HG02588 (cell line): ENCODE data around the gene AFG1L.
"Not testable (repeated sequence)": the region's sequence is repeated elsewhere in the genome, so short reads cannot be mapped to it uniquely, and the experiment has no call there.

Source experiments
- ATAC-seq: cut with Tn5 transposase; IDR thresholded peaks from one replicate; pipeline ENCODE4 v1.9.1; 2021; ENCODE audit warnings: mild to moderate bottlenecking, moderate library complexity; ENCODE audit not compliant: unreplicated experiment

The AFG1L gene

DNA sequence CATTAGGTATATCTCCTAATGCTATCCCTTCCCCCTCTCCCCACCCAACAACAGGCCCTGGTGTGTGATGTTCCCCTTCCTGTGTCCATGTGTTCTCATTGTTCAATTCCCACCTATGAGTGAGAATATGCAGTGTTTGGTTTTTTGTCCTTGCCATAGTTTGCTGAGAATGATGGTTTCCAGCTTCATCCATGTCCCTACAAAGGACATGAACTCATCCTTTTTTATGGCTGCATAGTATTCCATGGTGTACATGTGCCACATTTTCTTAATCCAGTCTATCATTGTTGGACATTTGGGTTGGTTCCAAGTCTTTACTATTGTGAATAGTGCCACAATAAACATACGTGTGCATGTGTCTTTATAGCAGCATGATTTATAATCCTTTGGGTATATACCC is 154.9 kb downstream of the AFG1L start:
- ATAC-seq = not testable (repeated sequence)

DNA sequence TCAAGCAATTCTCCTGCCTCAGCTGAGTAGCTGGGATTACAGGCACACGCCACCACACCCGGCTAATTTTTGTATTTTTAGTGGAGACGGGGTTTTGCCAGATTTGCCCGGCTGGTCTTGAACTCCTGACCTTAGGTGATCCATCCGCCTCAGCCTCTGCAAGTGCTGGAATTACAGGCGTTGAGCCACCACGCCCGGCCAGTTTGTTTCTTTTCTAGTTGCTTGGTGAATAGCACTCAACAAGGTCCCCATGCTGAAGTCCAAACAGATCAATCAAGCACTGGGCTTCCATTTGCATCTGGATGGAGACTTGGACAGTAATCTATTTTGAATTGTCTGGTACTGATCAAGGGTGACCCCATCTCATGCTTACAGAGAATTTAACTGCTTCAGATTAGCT is 157.0 kb downstream of the AFG1L start:
- no peak for ATAC-seq

DNA sequence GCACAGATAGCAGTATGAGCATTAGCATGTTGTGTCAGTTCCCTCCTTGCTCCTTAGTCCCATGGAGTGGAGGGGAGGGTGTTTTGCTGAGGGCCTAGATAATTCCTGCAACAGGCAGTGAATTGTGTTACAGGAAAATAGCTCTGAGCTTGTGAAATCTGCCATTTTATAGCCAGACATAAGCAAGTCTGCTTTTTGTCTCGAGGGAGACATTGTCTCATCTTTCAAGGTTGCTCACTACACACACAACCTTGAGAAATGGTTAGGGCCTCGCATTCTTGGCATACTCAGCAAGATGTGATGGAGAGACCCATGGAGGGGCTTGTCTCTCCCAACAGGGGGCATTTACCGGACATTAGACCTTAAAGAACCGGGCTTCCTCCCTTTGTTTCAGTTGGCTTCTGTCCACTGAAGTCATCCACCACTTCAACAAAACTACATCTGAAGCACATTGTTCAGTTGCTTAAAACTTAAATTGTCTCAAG is 157.9 kb downstream of the AFG1L start:
- ATAC-seq = no peak

DNA sequence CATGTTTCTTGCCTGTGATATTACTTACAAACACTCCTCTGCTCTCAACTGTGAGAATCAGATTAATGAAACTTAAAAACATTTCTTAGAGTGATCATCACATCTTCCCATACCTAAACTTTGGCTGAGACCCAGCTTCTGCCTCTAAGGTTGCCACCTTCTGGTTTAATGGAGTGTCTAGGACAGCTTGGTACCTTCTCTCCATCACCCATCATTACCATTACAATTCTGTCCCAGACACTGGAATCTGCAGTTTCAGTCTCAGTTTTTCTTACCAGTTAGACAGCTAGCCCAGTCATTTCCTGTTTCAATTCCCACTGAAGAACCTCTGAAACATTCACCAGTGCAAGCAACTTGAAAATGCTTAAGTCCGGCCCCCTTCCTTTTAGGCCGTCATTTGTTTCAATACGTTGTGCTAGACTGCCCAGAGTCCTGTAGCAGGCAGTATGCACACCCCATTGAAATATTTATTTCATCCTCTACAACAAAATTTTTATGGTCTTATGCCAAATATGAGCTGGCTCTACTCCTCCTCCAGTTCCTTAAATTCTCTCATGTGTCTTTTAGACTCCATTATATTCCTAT is 158.8 kb downstream of the AFG1L start:
- ATAC-seq = no peak

DNA sequence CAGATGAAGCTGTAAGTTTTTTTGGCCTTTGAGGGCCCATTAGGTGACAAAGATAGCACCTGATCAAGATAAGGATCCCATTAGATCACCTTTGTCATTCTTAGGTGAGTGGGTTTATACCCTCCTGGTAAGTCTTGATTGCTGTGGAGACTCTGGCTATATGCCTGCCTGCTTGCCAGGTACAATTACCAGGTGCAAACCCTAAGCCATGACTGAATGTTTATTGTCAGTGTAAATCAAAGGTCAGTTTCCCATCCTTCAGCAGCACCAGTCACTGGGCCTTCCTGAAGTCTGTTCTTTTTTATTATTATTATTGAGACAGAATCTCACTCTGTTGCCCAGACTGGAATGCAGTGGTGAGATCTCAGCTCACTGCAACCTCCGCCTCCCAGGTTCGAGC is 159.5 kb downstream of the AFG1L start:
- no peak for ATAC-seq

DNA sequence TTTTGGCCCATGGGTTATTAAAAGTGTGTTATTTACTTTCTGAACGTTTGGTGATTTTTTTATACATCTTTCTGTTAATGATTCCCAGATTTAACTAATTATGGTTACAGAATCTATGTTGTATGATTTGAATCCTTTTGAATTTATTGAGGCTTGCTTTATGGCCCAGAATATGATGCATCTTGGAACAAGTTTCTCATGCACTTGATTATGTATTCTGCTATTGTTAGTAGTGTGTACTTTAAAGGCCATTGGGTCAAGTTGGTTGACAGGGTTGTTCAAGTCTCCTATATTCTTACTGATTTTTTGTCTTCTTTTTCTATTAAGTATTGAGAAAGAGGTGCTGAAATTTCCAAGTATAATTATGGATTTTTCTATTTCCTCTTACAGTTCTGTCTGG is 160.8 kb downstream of the AFG1L start:
- ATAC-seq = no peak

DNA sequence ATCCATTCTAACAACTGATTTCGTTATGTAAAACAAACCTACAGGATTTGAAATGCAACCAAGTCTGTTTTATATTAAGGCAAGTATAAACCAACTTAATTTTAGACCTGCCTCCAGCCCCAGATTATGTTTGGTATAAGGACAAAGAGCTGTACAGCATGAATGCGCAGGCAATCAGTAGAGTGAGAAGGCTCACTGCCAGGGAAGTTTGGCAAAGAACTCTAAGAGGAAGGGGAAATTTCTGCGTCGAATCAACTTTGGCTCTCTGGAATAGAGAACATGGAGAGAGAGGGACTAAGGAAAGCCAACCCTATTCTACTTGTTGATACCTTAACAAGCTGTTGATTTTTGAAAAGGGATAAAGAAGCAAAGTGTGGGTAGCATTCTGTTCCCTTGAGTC is 168.9 kb downstream of the AFG1L start:
- ATAC-seq = no peak

DNA sequence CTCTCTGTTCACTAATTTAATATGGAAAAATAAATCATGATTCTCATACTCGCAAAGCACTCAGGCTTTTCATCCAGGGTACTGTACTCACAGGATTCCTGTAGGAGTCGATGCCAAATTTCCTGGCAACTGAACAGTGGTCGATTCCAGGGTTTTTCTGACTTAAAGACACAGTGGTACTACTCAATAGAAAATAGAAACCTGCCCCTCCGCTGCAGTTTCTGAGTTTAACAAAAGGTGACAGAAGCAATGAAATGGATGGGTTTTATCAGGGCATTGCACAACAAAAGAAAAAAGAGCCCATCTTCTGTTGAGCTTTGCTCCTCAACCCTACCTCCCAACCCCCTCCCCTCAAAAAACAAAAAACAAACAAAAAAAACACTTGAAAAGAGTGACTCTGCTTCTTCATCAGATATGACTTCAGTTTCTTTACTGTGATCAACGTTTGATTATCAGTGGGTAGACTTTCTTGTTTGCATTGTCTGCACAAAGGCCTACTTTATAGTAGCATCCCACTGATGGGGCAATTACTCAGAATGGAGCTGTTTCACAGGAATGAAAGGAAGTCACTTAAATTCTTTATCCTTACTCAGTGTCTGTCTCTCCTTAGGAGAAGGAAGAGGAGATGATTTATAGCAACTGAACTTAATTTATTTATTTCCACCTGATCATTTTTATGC is 169.7 kb downstream of the AFG1L start:
- ATAC-seq = no peak

DNA sequence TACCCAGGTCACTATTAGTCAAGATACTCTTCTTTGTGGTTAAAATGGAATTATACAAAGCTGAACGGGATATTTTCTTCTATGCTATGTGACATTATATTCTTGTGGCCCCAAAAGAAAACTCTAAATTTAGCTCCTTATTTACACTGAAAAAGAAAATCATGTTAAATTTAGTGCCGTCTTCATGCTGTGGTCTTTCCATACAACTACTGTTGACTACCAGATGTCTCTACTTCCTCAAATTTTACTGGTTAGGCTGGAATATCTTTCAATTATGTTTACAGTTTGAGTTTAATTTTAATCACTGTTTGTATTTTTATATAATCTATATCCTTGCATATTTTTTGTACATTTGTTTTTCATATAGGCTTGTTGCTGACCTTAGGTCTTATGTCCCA is 170.2 kb downstream of the AFG1L start:
- no peak for ATAC-seq

DNA sequence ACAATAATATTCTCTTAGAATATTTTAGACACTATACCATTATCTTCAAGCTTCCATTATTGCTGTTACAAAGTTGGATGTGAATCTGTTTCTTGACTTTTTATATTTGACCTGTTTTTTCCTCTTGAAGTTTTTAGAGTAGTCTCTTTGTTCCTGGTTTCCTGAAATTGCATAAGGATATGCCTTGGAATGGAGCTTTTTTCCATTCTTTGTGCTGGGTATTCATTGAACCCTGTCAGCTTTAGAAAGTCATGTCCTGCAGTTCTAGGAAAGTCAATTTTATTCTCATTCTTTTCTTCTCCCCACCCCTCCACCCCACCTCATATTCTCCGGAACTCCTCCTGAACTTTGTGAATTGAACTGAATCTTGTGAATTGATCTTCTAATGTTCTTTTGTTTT is 173.5 kb downstream of the AFG1L start:
- ATAC-seq = no peak

DNA sequence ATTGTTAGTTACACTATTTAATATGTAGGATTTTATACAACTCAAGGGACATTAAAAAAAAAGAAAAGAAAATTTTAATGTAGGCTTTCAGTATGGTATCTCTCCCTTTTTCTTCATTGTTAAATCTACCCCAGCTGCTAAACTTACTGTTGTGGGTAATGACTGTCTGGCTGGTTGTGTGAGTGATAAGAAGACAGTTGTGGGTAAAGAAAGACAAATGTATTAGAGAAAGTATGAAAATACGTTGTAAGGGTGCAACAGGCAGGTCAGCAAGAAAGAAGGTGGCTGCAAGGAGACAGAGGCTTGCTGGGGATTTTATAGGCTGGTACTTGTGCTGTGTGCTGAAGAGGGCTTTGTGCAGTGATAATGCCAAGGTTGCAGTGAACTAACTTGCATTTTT is 174.5 kb downstream of the AFG1L start:
- ATAC-seq = no peak

DNA sequence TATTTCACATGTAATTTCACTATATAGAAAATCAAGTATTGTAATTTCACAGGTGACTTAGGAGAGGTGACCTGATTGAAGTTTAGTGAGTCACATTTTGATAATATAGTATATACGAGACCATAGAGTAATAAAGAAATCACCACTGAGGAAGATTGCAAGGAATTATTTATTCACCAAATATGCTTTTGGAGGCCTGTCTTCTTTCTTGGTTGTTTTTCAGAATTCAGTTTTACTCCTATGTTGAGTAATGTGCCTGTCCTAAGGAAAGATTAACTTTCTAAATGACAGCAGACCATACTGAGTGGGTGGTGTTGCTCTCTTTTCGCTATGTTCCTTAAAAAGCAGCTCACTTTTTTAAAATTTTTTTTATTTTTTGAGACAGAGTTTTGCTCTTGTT is 178.3 kb downstream of the AFG1L start:
- no peak for ATAC-seq

DNA sequence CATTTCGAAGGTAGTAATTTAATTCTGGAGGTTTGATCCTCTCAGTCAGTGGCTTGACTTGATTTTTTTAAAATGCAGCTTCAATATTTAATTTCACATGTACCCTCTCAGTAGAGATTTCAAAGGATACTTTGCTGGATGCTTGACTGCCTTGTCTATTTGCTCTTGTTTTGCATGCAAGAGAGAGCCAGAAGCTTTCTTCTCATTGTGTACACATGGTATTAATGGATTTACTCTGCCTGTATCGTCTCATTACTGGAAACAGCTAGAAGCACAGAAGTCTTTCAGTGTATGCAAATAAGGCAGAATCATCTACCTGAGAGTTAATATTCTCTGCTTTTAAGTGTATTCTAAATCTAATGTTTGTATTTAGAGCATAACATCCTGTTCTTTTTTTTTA is 181.5 kb downstream of the AFG1L start:
- no peak for ATAC-seq

DNA sequence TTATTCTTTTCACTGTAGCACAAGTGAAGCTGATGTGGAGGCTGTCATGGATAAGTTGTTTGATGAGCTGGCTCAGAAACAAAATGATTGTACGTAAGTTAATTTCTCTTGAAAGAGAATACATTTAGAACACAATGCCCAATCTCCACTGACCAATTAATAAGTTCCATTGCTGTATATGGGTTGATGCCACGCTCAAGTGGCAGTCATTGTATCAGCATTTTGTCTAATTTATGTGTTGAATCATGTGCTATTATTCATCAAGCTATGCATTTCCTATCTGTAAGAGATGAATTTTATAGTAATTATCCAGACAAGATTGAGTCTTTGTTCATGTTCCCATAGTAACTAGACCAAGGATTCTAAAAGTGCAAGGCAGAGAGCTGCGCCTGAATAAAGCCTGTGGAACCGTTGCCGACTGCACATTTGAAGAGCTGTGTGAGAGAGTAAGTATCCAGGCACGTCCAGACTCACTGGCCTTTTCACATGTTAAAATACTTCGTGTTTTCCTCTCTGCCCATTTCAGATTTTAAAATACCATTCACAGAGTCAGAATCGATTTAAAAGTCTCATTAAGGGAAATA is 182.1 kb downstream of the AFG1L start:
- no peak for ATAC-seq

DNA sequence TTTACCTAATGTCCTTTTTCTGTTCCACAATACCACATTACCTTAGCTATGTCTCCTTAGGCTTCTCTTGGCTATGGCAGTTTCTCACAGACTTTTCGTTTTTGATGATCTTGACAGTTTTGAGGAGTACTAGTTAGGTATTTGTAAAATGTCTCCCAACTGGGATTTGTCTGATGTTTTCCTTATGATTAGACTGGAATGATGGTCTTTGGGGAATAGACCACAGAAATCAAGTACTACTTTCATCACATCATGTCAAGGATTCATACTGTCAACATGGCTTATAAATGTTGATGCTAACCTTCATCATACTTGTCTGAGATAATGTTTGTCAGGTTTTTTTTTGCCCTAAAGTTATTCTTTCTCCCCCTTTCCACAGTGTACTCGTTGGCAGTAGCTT is 187.7 kb downstream of the AFG1L start:
- no peak for ATAC-seq

DNA sequence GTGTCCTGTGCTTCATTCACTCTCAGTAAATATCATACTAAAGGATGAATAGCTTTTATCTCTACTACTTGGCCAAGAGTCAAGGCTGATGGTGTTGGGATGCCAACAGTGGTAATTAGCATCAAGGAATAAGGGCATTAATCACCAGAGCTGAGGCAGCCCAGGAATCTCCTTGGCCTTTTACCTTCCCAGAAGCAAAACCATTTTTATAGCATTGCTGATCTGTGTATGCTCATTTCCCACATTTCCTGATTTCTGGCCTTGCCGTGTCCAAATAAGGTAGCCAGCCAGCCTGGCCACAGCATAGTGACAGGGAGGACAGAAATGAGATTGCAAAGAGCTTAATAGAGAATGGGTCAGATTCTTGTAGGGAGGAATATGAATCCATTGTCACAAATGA is 189.2 kb downstream of the AFG1L start:
- no peak for ATAC-seq

DNA sequence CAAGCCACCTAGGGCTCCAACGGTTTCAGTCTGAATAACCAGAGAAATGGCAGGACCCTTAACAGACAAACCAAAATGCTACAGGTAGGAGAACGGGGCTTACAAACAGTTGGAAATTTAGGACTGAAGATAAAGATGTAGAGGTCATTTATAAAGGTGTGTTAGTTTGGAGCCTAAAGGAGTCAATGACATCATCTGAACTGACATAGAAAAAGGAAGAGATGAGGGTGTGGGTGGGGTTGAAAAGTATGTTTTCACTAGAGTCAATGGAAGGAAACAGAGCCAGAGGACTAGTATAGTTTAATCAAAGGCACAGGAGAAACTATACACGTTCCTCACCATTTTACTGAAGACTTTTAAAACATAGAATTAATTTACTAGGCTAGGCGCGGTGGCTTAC is 194.8 kb downstream of the AFG1L start:
- no peak for ATAC-seq

DNA sequence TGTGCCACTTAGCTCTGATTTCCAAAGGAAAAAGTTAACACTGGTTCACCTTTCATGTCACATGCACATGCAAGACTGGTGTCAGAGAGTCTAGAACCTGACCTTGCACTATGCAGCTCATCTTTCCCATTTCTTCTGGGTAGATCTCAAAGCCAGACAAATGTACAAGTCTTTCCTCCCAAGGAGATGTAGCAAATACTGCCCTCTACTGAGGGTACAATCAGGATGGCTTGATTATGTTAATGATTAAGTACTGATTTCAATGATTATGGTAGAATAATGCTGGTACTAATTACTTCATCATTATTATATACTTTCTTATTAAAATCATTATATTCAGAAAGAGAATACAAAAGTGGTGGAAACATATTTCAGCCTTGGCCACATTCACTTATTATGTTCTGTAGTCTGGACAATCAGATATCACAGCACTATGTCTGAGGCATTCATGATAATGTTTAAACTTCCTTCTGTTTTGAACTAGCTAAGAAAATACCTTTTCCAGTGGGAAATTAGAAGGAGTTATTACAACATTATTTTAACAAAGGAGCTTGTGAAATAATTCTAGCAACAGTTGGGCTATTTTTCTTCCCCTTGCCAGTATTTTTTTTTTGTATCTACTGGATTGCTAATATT is 197.4 kb downstream of the AFG1L start:
- ATAC-seq = no peak

DNA sequence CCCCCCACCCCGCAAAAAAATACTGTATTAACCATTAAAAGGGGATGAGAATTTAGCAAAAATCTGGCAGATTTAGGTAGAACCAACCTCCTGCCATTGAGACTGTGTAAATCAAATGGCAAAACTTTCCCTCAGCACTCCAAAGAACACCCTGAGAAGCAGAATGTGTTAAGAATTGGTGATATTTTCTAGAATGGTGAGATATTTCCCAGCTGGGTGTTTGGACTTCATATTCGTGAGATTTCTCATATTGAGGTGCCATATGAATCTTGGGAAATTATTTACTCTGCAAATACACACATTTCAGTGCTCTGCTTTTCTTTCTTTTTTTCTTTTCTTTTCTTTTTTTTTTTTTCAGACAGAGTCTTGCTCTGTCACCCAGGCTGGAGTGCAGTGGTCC is 199.6 kb downstream of the AFG1L start:
- ATAC-seq = no peak

DNA sequence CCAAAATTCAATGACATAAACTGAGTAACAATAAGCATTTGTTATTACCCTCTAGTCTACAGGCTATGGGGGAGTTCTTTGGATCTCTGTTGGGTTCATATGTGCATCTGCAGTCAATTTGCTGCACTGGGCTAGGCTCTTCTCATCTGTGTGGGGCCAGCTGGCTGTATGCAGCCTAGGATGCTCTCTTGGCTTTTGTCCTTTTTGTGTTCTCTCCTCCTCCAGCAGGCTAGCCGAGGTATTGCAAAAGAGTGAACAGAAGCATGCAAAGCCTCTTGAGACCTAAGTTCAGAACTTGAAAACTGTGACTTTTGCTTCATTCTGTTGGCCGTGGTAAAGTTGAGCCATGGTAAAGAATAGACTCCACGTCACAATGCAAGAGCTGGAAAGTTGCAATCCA is 203.0 kb downstream of the AFG1L start:
- ATAC-seq = no peak

DNA sequence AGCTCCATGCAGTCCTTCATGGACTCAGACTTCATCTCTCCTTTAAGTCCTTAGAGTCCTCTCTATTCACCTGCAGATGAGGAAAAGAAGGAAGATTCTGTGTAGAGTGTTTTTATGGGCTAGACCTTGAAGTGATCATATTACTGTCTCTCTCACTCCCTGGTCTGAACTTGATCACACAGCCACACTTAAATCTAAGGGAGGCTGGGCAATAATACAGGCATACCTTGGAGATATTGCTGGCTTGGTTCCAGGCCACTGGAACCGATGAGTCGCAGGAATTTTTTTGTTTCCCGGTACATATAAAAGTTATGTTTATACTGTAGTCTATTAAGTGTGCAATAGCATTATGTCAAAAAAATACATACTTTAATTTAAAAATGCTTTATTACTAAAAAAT is 206.7 kb downstream of the AFG1L start:
- no peak for ATAC-seq

DNA sequence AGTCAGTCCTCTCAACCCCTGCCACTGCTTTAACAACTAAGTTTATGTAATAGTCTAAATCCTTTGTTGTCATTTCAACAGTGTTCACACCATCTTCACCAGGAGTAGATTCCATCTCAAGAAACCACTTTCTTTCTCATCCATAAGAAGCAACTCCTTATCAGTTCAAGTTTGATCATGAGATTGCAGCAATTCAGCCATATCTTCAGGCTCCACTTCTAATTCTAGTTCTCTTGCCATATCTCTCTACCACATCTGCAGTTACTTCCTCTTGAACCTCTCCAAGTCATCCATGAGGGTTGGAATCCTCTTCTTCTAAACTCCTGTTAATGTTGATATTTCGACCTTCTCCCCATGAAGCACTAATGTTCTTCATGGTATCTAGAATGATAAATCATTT is 208.0 kb downstream of the AFG1L start:
- no peak for ATAC-seq
